ENCODE measurements around the gene BRK1.

BRK1 gene

DNA sequence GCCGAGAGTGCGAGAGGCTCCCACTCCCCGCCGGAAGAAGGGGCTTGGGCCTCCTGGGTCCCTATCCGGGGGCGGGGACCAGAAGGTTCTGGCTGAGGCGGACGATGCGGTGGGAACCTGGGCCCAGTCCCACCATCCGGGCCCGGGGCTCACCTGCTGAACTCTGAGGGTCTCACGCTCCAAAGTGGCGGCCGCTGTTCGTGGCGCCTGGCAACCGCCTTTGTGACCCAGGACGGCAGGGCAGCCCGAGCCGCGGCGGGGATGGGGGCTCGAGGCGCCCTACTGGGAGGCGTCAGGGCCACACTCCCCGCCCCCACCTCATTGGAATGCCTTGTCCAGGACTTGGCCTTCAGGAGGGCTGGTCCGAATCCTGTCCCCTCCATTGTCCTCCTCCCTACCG lies 7.4 kb upstream of the BRK1 start, which contains the start of gene FANCD2OS:
TSS of gene FANCD2OS (minus strand) at position 165 of the 400 bp plus-strand sequence. CDS start 3,481 bp downstream, outside the sequence.
- no peaks in the 10 kb centered on the region for H3K9me2 ChIP-seq (replicated peaks; ENCODE audit: insufficient read depth, low read length)
- H3K79me2 ChIP-seq (ENCODE audit: insufficient read depth, low read length) = no peaks in the 10 kb centered on the region
- no peaks in the 10 kb centered on the region; the same call in 1 of the 2 replicates for H3F3A ChIP-seq (ENCODE audit: insufficient read depth)
- H3K9ac ChIP-seq (ENCODE audit: low read length) = no peak within 1 kb of the TSS
- no peak within 1 kb of the TSS for H2AFZ ChIP-seq (ENCODE audit: low read depth, low read length, severe bottlenecking)
- no peak within 1 kb of the TSS for H3K27ac ChIP-seq (ENCODE audit: low read depth, low read length)
- no peak within 1 kb of the TSS for H3K4me2 ChIP-seq (ENCODE audit: low read depth, low read length, poor library complexity, severe bottlenecking)
- H3K4me3 ChIP-seq (ENCODE audit: insufficient read depth, low read length, poor library complexity, severe bottlenecking) = no peak within 1 kb of the TSS
- H3K9me3 ChIP-seq (ENCODE audit: insufficient read depth, low read length) = no peaks in the 10 kb centered on the region
- TF ChIP-seq EZH2phosphoT487 (conservative IDR thresholded peaks at IDR 0.05; ENCODE audit: low read length) = no peak
- TF ChIP-seq, protein P1, sequence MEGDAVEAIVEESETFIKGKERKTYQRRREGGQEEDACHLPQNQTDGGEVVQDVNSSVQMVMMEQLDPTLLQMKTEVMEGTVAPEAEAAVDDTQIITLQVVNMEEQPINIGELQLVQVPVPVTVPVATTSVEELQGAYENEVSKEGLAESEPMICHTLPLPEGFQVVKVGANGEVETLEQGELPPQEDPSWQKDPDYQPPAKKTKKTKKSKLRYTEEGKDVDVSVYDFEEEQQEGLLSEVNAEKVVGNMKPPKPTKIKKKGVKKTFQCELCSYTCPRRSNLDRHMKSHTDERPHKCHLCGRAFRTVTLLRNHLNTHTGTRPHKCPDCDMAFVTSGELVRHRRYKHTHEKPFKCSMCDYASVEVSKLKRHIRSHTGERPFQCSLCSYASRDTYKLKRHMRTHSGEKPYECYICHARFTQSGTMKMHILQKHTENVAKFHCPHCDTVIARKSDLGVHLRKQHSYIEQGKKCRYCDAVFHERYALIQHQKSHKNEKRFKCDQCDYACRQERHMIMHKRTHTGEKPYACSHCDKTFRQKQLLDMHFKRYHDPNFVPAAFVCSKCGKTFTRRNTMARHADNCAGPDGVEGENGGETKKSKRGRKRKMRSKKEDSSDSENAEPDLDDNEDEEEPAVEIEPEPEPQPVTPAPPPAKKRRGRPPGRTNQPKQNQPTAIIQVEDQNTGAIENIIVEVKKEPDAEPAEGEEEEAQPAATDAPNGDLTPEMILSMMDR (IDR thresholded peaks at IDR 0.05; ENCODE audit: insufficient read depth, low read length, poor library complexity, severe bottlenecking) = no peak
- H4K20me1 ChIP-seq (ENCODE audit: low read depth, low read length) = no peaks in the 10 kb centered on the region; the same call in 1 of the 2 replicates
- H3K27me3 ChIP-seq (ENCODE audit: low read length) = no peaks in the 10 kb centered on the region
- no peaks in the 10 kb centered on the region for H3K36me3 ChIP-seq (ENCODE audit: low read length)

DNA sequence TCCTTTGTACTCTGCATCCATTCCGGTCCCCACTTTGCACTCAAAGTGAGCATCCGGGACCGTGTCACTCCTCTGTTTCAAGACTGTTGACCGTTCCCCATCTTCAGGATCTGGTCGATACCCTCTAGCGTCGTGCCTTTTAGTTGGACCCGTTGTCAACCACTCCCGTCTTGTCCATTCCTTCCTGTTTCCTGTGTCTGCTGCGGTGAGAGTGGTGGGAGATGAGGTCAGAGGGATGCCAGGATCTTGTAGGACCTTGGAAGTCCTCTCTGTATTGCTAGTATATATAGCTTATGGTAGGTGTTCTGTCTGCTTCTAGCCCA lies 624 bp downstream of the BRK1 start:
- TF ChIP-seq EZH2phosphoT487 (conservative IDR thresholded peaks at IDR 0.05; ENCODE audit: low read length) = no peak
- peak overlapping the region; percentile 74 for H3K9ac ChIP-seq (ENCODE audit: low read length)
- H3K27ac ChIP-seq (ENCODE audit: low read depth, low read length) = peak overlapping the region; percentile 57
- H3K9me3 ChIP-seq (ENCODE audit: insufficient read depth, low read length) = no peaks in the 10 kb centered on the region
- H3K4me3 ChIP-seq (ENCODE audit: insufficient read depth, low read length, poor library complexity, severe bottlenecking) = peak overlapping the region; percentile 65
- H3K27me3 ChIP-seq (ENCODE audit: low read length) = no peaks in the 10 kb centered on the region
- no peak overlapping the region for H2AFZ ChIP-seq (ENCODE audit: low read depth, low read length, severe bottlenecking)
- peak overlapping the region; percentile 88 for H3K4me2 ChIP-seq (ENCODE audit: low read depth, low read length, poor library complexity, severe bottlenecking)
- H3K9me2 ChIP-seq (replicated peaks; ENCODE audit: insufficient read depth, low read length) = no peaks in the 10 kb centered on the region
- no peaks in the 10 kb centered on the region for H4K20me1 ChIP-seq (ENCODE audit: low read depth, low read length)
- H3K79me2 ChIP-seq (ENCODE audit: insufficient read depth, low read length) = peaks cover 52% of the 10 kb centered on the region
- H3K36me3 ChIP-seq (ENCODE audit: low read length) = peaks cover 3% of the 10 kb centered on the region; the same call in 1 of the 2 replicates
- H3F3A ChIP-seq (ENCODE audit: insufficient read depth) = no peaks in the 10 kb centered on the region

DNA sequence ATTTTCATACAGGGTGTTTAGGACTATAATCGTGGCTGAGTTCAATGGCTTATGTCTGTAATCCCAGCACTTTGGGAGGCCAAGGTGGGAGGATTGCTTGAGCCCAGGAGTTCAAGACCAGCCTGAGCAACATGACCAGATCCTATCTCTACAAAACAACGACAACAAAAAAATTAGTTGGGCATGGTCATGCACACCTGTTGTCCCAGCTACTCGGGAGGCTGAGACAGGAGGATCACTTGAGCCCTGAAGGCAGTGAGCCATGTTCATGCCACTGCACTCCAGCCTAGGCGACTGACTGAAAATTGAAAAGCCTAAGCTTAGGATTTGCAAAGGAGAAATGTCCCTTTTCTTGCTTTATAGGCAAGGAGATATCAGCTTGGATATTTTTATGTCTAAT lies 1.5 kb downstream of the BRK1 start:
- H3K4me3 ChIP-seq (ENCODE audit: insufficient read depth, low read length, poor library complexity, severe bottlenecking) = peak overlapping the region; percentile 65
- H3K36me3 ChIP-seq (ENCODE audit: low read length) = peaks cover 3% of the 10 kb centered on the region; the same call in 1 of the 2 replicates
- H4K20me1 ChIP-seq (ENCODE audit: low read depth, low read length) = no peaks in the 10 kb centered on the region
- H2AFZ ChIP-seq (ENCODE audit: low read depth, low read length, severe bottlenecking) = no peak overlapping the region
- TF ChIP-seq EZH2phosphoT487 (conservative IDR thresholded peaks at IDR 0.05; ENCODE audit: low read length) = no peak
- TF ChIP-seq, protein P1 (IDR thresholded peaks at IDR 0.05; ENCODE audit: insufficient read depth, low read length, poor library complexity, severe bottlenecking) = no peak
- no peaks in the 10 kb centered on the region for H3K9me3 ChIP-seq (ENCODE audit: insufficient read depth, low read length)
- peaks cover 60% of the 10 kb centered on the region for H3K79me2 ChIP-seq (ENCODE audit: insufficient read depth, low read length)
- H3K27me3 ChIP-seq (ENCODE audit: low read length) = no peaks in the 10 kb centered on the region
- H3K27ac ChIP-seq (ENCODE audit: low read depth, low read length) = no peak overlapping the region
- peak overlapping the region; percentile 88 for H3K4me2 ChIP-seq (ENCODE audit: low read depth, low read length, poor library complexity, severe bottlenecking)
- H3K9me2 ChIP-seq (replicated peaks; ENCODE audit: insufficient read depth, low read length) = no peaks in the 10 kb centered on the region
- H3F3A ChIP-seq (ENCODE audit: insufficient read depth) = no peaks in the 10 kb centered on the region
- H3K9ac ChIP-seq (ENCODE audit: low read length) = peak overlapping the region; percentile 74

DNA sequence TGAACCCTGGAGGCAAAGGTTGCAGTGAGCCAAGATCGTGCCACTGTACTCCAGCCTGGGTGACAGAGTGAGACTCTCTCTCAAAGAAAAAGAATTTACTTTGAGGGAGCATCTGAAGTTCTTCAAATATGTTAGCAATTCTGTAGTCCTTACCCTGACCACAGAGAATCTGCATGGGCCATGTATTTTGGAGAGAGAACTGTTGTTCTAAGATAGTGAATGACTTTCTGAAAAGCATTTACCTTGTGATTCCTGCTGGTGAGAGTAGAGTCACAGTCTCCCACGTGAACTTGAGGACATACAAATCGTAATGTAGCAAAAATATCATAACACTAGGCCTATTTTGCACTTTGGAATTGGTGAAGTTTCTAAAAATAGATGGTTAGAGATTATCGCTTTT lies 3.9 kb downstream of the BRK1 start:
- no peaks in the 10 kb centered on the region for H3K27me3 ChIP-seq (ENCODE audit: low read length)
- no peaks in the 10 kb centered on the region for H4K20me1 ChIP-seq (ENCODE audit: low read depth, low read length)
- H3K4me2 ChIP-seq (ENCODE audit: low read depth, low read length, poor library complexity, severe bottlenecking) = no peak overlapping the region
- H3K27ac ChIP-seq (ENCODE audit: low read depth, low read length) = no peak overlapping the region
- peaks cover 3% of the 10 kb centered on the region; the same call in 1 of the 2 replicates for H3K36me3 ChIP-seq (ENCODE audit: low read length)
- no peak overlapping the region for H3K9ac ChIP-seq (ENCODE audit: low read length)
- H3K9me2 ChIP-seq (replicated peaks; ENCODE audit: insufficient read depth, low read length) = no peaks in the 10 kb centered on the region
- no peak overlapping the region for H3K4me3 ChIP-seq (ENCODE audit: insufficient read depth, low read length, poor library complexity, severe bottlenecking)
- peaks cover 78% of the 10 kb centered on the region for H3K79me2 ChIP-seq (ENCODE audit: insufficient read depth, low read length)
- H2AFZ ChIP-seq (ENCODE audit: low read depth, low read length, severe bottlenecking) = no peak overlapping the region
- no peak for TF ChIP-seq EZH2phosphoT487 (conservative IDR thresholded peaks at IDR 0.05; ENCODE audit: low read length)
- TF ChIP-seq, protein P1 (IDR thresholded peaks at IDR 0.05; ENCODE audit: insufficient read depth, low read length, poor library complexity, severe bottlenecking) = no peak
- no peaks in the 10 kb centered on the region for H3F3A ChIP-seq (ENCODE audit: insufficient read depth)
- no peaks in the 10 kb centered on the region for H3K9me3 ChIP-seq (ENCODE audit: insufficient read depth, low read length)

Measured in SU-DHL-6 (cell line).